ENCODE measurements around the gene ZNF382.
A peak's percentile ranks its signal among the peaks of the same experiment; 100 is the strongest.

Gene ZNF382

GRCh38 chr19:36573020-36573894, 31.9 kb upstream of the ZNF382 start, which contains the start of gene ZNF529:
Gene ZNF529, minus strand, starts transcription at chr19:36573292. Its CDS starts 946 bp downstream, at chr19:36572346.
- peak within 1 kb of the TSS; percentile 70 for H3K4me3 ChIP-seq (ENCODE audit: low read depth, low read length)
- H3K4me1 ChIP-seq (ENCODE audit: control insufficient read depth, insufficient read depth, low read length): peaks cover 18% of the 10 kb centered on the region
- CTCF ChIA-PET: interaction anchor here (0.6 to 0.8 kb wide), 3 partner anchors 15 to 195 kb away, joined by 3 read pairs; no protein-coding TSS in a partner anchor
- POLR2A ChIA-PET: interaction anchor here (0.5 to 3.6 kb wide), 29 partner anchors 8 to 1432 kb away, joined by 3 to 65 read pairs (median 4); partner anchors contain the start of genes ZFP14, ZFP82, ZNF260 and ZNF345
- peaks cover 56 to 72% of the 10 kb centered on the region in 2 experiments for H3K36me3 ChIP-seq (ENCODE audit: control insufficient read depth in 2 of 2, insufficient read depth in 1 of 2, low read length in 2 of 2)
- peak within 1 kb of the TSS; percentile 86 for H3K27ac ChIP-seq (ENCODE audit: extremely low read depth, low read depth, low read length)
- H3K9me3 ChIP-seq (ENCODE audit: control insufficient read depth, insufficient read depth, low read depth, low read length): peaks cover 12% of the 10 kb centered on the region
- TF ChIP-seq ZNF121 (tag by site-specific recombination; IDR thresholded peaks at IDR 0.05) (peak; percentile 73; the same call in 1 of the 2 replicates), GLIS1 (tag by site-specific recombination; IDR thresholded peaks at IDR 0.05) (peak; percentile 80), ZNF549 (tag by site-specific recombination; IDR thresholded peaks at IDR 0.05) (no peak), ZNF660 (tag by site-specific recombination; IDR thresholded peaks at IDR 0.05) (peak; percentile 94), ZNF266 (tag by site-specific recombination; IDR thresholded peaks at IDR 0.05; ENCODE audit: low read depth) (peak; percentile 77), ZNF292 (tag by site-specific recombination; IDR thresholded peaks at IDR 0.05; ENCODE audit: borderline replicate concordance, low read depth) (no peak), ZNF335 (tag by site-specific recombination; conservative IDR thresholded peaks at IDR 0.05) (peak; percentile 100), ZNF596 (tag by site-specific recombination; IDR thresholded peaks at IDR 0.05) (no peak), ZNF366 (tag by site-specific recombination; conservative IDR thresholded peaks at IDR 0.05) (no peak), ZNF324 (tag by site-specific recombination; IDR thresholded peaks at IDR 0.05) (peak; percentile 99), ZNF777 (tag by site-specific recombination; IDR thresholded peaks at IDR 0.05; ENCODE audit: borderline replicate concordance) (0 out of 2 replicates have a peak, but pooled peaks have one; percentile 66), ZNF221 (tag by site-specific recombination; IDR thresholded peaks at IDR 0.05; ENCODE audit: borderline replicate concordance) (no peak), WT1 (tag by site-specific recombination; IDR thresholded peaks at IDR 0.05) (peak; percentile 85), PBX3 (CRISPR knock-in tag; IDR thresholded peaks at IDR 0.05) (no peak), SALL2 (tag by site-specific recombination; IDR thresholded peaks at IDR 0.05; ENCODE audit: borderline replicate concordance) (no peak), MEIS1 (CRISPR knock-in tag; IDR thresholded peaks at IDR 0.05; ENCODE audit: borderline replicate concordance) (no peak), KLF16 (tag by site-specific recombination; IDR thresholded peaks at IDR 0.05) (peak; percentile 99), HOXA7 (CRISPR knock-in tag; IDR thresholded peaks at IDR 0.05; ENCODE audit: borderline replicate concordance) (no peak), ZNF16 (tag by site-specific recombination; IDR thresholded peaks at IDR 0.05; ENCODE audit: low read depth) (peak; percentile 39), ZNF626 (tag by site-specific recombination; IDR thresholded peaks at IDR 0.05) (no peak), ZNF280D (tag by site-specific recombination; IDR thresholded peaks at IDR 0.05) (peak; percentile 99), ZNF518A (tag by site-specific recombination; conservative IDR thresholded peaks at IDR 0.05; ENCODE audit: low read depth) (peak; percentile 98), SCRT2 (tag by site-specific recombination; IDR thresholded peaks at IDR 0.05) (peak; percentile 80), ZBTB49 (tag by site-specific recombination; IDR thresholded peaks at IDR 0.05; ENCODE audit: low read depth) (no peak), ZNF514 (tag by site-specific recombination; IDR thresholded peaks at IDR 0.05) (no peak), ZNF747 (tag by site-specific recombination; IDR thresholded peaks at IDR 0.05) (no peak)

All from HEK293 (cell line).